Activated T-helper 2 cell treated with anti-CD3 and anti-CD28 coated beads, Interferon-gamma antibody, Interleukin-2, Interleukin-4, amounts not matched to agents 10 μg/mL and 5 μg/mL and 100 μg/mL, durations not matched to agents 14 hours and 24 hours and 36 hours (primary cell): ENCODE results near the gene LCE3E. TPM values are rescaled to one million over a fixed set of nuclear protein-coding genes. Genes with fewer than 3 reads are reported as not detected.
"Not testable (repeated sequence)": the region's sequence is repeated elsewhere in the genome, so short reads cannot be mapped to it uniquely, and the experiment has no call there.

Experiments used
- DNase-seq: peaks from one replicate; pipeline ENCODE4 v3.0.0; 2021; ENCODE audit warnings: low spot score
- H3K27ac Mint-ChIP-seq: one replicate; pipeline ENCODE4 v1.8.0; 2021; ENCODE audit warnings: mixed read lengths
- H3K27me3 Mint-ChIP-seq: one replicate; pipeline ENCODE4 v1.8.0; 2021; ENCODE audit warnings: low read depth, mixed read lengths
- H3K36me3 Mint-ChIP-seq: one replicate; pipeline ENCODE4 v1.8.0; 2021; ENCODE audit warnings: low read depth, mixed read lengths
- H3K4me1 Mint-ChIP-seq: one replicate; pipeline ENCODE4 v1.8.0; 2021; ENCODE audit warnings: low read depth, mixed read lengths
- H3K4me3 Mint-ChIP-seq: one replicate; pipeline ENCODE4 v1.8.0; 2021; ENCODE audit warnings: low read depth, mild to moderate bottlenecking, moderate library complexity, mixed read lengths
- H3K9me3 Mint-ChIP-seq: one replicate; pipeline ENCODE4 v1.8.0; 2021; ENCODE audit warnings: mixed read lengths
- intact Hi-C: fragments of 100-400 bp; cut with micrococcal nuclease; formaldehyde crosslinking; loops from one replicate; pipeline ENCODE4 v1.15.1; 2023
- total RNA-seq: library from RNA; stranded (reverse); gene quantifications from 2 replicates; pipeline ENCODE4 v1.2.3, GENCODE V29; 2022

LCE3E gene
- total RNA-seq = not detected in 2 replicates

- intact Hi-C loops = no loop called here
- no peak for DNase-seq
- peaks cover 4% of the 10 kb centered on the region for H3K27me3 Mint-ChIP-seq
- H3K27ac Mint-ChIP-seq = no peak within 1 kb of the TSS
- no peaks in the 10 kb centered on the region for H3K36me3 Mint-ChIP-seq
- H3K4me3 Mint-ChIP-seq = no peak within 1 kb of the TSS
- H3K9me3 Mint-ChIP-seq = peaks cover 5% of the 10 kb centered on the region
- no peaks in the 10 kb centered on the region for H3K4me1 Mint-ChIP-seq
These were observed at the start of gene LCE3E for GRCh38 chr1:152566681-152567080. TSS of gene LCE3E (minus strand) at chr1:152566780. CDS start at chr1:152566208, 572 bp downstream.

- no peak for DNase-seq
- peaks cover 8% of the 10 kb centered on the region for H3K9me3 Mint-ChIP-seq
- no peak within 1 kb of the TSS for H3K4me3 Mint-ChIP-seq
- no peaks in the 10 kb centered on the region for H3K36me3 Mint-ChIP-seq
- no peak within 1 kb of the TSS for H3K27ac Mint-ChIP-seq
- H3K27me3 Mint-ChIP-seq = no peaks in the 10 kb centered on the region
- intact Hi-C loops = no loop called here
- no peaks in the 10 kb centered on the region for H3K4me1 Mint-ChIP-seq
These were observed 46.9 kb upstream of the LCE3E start, which contains the start of gene LCE3B for GRCh38 chr1:152613511-152613910. TSS of gene LCE3B (plus strand) at chr1:152613811. CDS start at chr1:152613811, 0 bp downstream.

GRCh38 chr1:152599934-152600333 is 33.4 kb upstream of the LCE3E start, which contains the start of gene LCE3C:
TSS of gene LCE3C (plus strand) at chr1:152600234. CDS start at chr1:152600732, 498 bp downstream.
- no peak within 1 kb of the TSS for H3K4me3 Mint-ChIP-seq
- no peaks in the 10 kb centered on the region for H3K9me3 Mint-ChIP-seq
- no peaks in the 10 kb centered on the region for H3K4me1 Mint-ChIP-seq
- H3K36me3 Mint-ChIP-seq = no peaks in the 10 kb centered on the region
- no peak within 1 kb of the TSS for H3K27ac Mint-ChIP-seq
- intact Hi-C loops = no loop called here
- no peak for DNase-seq
- no peaks in the 10 kb centered on the region for H3K27me3 Mint-ChIP-seq

- Mint-ChIP-seq H3K36me3 (no peaks in the 10 kb centered on the region), H3K4me3 (no peak overlapping the region), H3K4me1 (no peaks in the 10 kb centered on the region), H3K9me3 (no peaks in the 10 kb centered on the region), H3K27me3 (no peaks in the 10 kb centered on the region), H3K27ac (no peak overlapping the region)
- intact Hi-C loops = no loop called here
- DNase-seq = no peak
These were observed 30.4 kb upstream of the LCE3E start for GRCh38 chr1:152596986-152597385.

GRCh38 chr1:152585586-152585985 is 19.0 kb upstream of the LCE3E start:
- Mint-ChIP-seq H3K4me3 (no peak overlapping the region), H3K27me3 (no peaks in the 10 kb centered on the region), H3K9me3 (no peaks in the 10 kb centered on the region), H3K27ac (no peak overlapping the region), H3K4me1 (no peaks in the 10 kb centered on the region), H3K36me3 (no peaks in the 10 kb centered on the region)
- intact Hi-C loops = no loop called here
- DNase-seq = no peak

- intact Hi-C loops = no loop called here
- no peaks in the 10 kb centered on the region for H3K27me3 Mint-ChIP-seq
- peaks cover 3% of the 10 kb centered on the region for H3K4me1 Mint-ChIP-seq
- no peak overlapping the region for H3K4me3 Mint-ChIP-seq
- no peaks in the 10 kb centered on the region for H3K36me3 Mint-ChIP-seq
- H3K9me3 Mint-ChIP-seq = no peaks in the 10 kb centered on the region
- no peak for DNase-seq
- H3K27ac Mint-ChIP-seq = no peak overlapping the region
These were observed 16.1 kb upstream of the LCE3E start for GRCh38 chr1:152582647-152583046.

- Mint-ChIP-seq H3K36me3 (no peaks in the 10 kb centered on the region), H3K27ac (no peak within 1 kb of the TSS), H3K4me3 (no peak within 1 kb of the TSS), H3K27me3 (no peaks in the 10 kb centered on the region), H3K4me1 (peaks cover 8% of the 10 kb centered on the region), H3K9me3 (no peaks in the 10 kb centered on the region)
- no peak for DNase-seq
- intact Hi-C loops = no loop called here
These were observed 13.9 kb upstream of the LCE3E start, which contains the start of gene LCE3D for GRCh38 chr1:152580433-152580832. TSS of gene LCE3D (minus strand) at chr1:152580516. CDS start at chr1:152579936, 580 bp downstream.

GRCh38 chr1:152579526-152579925 is 12.9 kb upstream of the LCE3E start:
- intact Hi-C loops, H3K4me1 Mint-ChIP-seq, H3K4me3 Mint-ChIP-seq: not testable (repeated sequence)

GRCh38 chr1:152577168-152577567 is 10.6 kb upstream of the LCE3E start:
- intact Hi-C loops = no loop called here
- H3K4me3 Mint-ChIP-seq = no peak overlapping the region
- peaks cover 13% of the 10 kb centered on the region for H3K27me3 Mint-ChIP-seq
- no peaks in the 10 kb centered on the region for H3K36me3 Mint-ChIP-seq
- peaks cover 8% of the 10 kb centered on the region for H3K4me1 Mint-ChIP-seq
- H3K9me3 Mint-ChIP-seq = no peaks in the 10 kb centered on the region
- DNase-seq = no peak
- no peak overlapping the region for H3K27ac Mint-ChIP-seq

More at GRCh38 chr1:152579526-152579925, 12.9 kb upstream of the LCE3E start:
- not testable (repeated sequence) for DNase-seq, H3K9me3 Mint-ChIP-seq, H3K36me3 Mint-ChIP-seq, H3K27me3 Mint-ChIP-seq, H3K27ac Mint-ChIP-seq

- intact Hi-C loops = no loop called here
- Mint-ChIP-seq H3K27me3 (peaks cover 4% of the 10 kb centered on the region), H3K4me1 (no peaks in the 10 kb centered on the region), H3K27ac (no peak overlapping the region), H3K4me3 (no peak overlapping the region), H3K9me3 (peaks cover 5% of the 10 kb centered on the region), H3K36me3 (no peaks in the 10 kb centered on the region)
- DNase-seq = no peak
These were observed 905 bp downstream of the LCE3E start for GRCh38 chr1:152565535-152566215.

GRCh38 chr1:152565115-152565514 is 1.5 kb downstream of the LCE3E start:
- Mint-ChIP-seq H3K27ac (no peak overlapping the region), H3K4me1 (no peaks in the 10 kb centered on the region), H3K27me3 (peaks cover 4% of the 10 kb centered on the region), H3K9me3 (peaks cover 5% of the 10 kb centered on the region), H3K36me3 (no peaks in the 10 kb centered on the region), H3K4me3 (no peak overlapping the region)
- intact Hi-C loops = no loop called here
- DNase-seq = no peak

- H3K36me3 Mint-ChIP-seq, DNase-seq, intact Hi-C loops, H3K27ac Mint-ChIP-seq, H3K4me1 Mint-ChIP-seq, H3K4me3 Mint-ChIP-seq, H3K27me3 Mint-ChIP-seq, H3K9me3 Mint-ChIP-seq: not testable (repeated sequence)
These were observed 18.2 kb downstream of the LCE3E start for GRCh38 chr1:152548358-152548757.

- Mint-ChIP-seq H3K4me1 (no peaks in the 10 kb centered on the region), H3K4me3 (no peak overlapping the region), H3K27ac (no peak overlapping the region), H3K36me3 (no peaks in the 10 kb centered on the region), H3K9me3 (no peaks in the 10 kb centered on the region), H3K27me3 (no peaks in the 10 kb centered on the region)
- intact Hi-C loops = no loop called here
- no peak for DNase-seq
These were observed 19.9 kb downstream of the LCE3E start for GRCh38 chr1:152546704-152547103.
